COLO668 (cell line): ENCODE measurements around the gene DNAH10.

Source experiments
- DNase-seq: peaks from one replicate; lab custom pipeline; 2025; ENCODE audit not compliant: unreplicated experiment; lab: John Stamatoyannopoulos, UW

Gene DNAH10

DNA sequence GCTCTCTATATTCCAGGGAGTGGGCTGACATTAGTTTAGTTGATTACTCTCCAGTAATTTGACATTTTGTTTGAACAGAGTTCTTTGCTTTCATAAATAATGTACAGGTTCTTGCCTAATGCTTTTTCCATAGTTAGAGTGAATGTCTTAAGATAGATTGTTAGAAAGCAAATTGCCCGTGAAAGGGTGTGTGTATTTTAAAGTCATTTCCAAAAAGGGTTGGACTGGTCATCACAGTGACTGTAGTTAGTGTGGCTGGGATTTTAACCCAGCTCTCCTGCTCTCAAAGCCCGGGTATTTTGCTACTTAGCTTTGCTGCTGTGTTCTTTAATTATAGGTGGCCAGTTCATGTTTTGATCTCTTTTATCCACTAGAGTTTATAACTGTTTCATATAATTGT lies 74.2 kb downstream of the DNAH10 start:
- no peak for DNase-seq

DNA sequence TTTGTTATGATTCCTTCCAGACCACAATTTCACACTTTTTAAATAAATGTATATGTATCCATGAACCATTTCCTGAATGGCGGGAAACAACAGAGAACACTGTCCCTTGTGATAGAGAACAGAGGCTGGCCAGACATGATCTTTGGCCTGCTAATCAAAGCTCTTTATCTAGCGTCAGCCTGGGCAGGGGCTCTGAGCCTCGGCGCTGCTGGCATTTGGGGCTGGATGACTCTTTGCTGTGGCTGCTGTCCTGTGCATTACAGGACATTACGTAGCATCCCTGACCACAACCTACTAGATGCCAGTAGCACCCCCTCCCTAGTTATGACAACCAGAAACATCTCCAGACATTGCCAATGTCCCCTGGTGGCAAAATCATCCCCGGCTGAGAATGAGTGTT lies 77.7 kb downstream of the DNAH10 start:
- no peak for DNase-seq

GRCh38 chr12:123840765-123841425 lies 78.8 kb downstream of the DNAH10 start:
- DNase-seq: no peak

DNA sequence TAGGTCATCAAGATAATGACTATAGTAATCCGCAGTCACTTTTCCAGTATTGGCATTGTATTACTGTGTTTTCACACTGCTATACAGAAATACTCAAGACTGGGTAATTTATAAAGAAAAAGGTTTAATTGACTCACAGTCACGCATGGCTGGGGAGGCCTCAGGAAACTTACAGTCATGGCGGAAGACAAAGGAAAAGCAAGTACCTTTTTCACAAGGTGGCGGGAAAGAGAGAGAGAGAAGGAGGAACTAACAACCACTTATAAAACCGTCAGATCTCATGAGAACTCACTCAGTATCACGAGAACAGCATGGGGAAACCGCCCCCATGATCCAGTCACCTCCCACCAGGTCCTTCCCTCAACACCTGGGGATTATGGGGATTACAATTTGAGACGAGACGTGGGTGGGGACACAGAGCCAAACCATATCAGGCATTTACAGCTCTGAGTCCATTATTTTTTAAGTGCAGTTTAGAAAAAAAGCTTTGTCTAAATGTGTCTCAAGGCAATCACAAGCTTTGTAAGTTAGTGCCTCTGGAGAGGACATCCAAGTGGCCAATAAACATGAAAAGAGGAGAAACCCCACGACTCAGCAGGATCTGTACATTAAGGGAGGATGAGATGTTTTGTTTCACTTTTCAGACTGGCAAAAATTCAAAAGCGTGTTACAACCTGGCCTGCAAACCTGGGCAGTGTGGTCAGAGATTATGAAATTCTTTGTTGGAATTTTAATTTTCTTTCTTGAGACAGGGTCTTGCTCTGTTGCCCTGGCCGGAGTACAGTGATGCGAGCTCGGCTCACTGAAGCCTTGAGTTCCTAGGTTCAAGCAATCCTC lies 82.0 kb downstream of the DNAH10 start:
- no peak for DNase-seq

DNA sequence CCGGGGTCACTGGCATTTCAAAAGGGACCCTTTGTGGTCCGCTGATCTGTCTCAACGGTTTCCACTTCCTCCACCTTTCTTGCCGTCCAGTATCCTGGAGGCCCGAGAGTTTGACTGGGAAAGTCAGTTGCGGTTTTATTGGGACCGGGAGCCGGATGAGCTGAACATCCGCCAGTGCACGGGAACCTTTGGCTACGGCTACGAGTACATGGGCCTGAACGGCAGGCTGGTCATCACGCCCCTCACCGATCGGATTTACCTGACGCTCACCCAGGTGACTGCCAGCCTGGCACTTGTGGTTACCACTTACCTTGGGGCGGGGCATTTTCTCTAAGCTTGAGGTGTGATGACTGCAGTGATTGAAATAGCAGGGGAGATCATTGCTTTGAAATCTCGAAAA lies 83.8 kb downstream of the DNAH10 start:
- DNase-seq: no peak

DNA sequence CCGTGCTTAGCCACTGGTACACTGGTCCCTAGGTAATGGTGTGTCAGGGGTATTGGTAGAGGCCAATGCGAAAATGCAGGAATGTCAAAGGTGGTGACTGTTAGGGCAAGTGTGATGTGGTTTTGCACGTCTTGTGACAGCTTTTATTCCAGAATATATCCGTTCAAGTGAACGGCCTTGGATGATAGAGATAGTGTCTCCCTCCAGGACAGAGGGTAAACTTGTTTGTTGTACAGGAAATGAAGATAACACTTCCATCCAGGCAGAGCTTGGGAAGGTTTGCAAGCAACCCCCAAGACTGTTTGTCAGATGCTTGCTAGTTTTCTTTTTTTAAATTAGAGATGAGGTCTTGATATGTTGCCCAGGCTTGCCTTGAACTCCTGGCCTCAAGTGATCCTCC lies 84.2 kb downstream of the DNAH10 start:
- DNase-seq: no peak

- DNase-seq: no peak
Measured at GRCh38 chr12:123847019-123847418, 84.9 kb downstream of the DNAH10 start.

GRCh38 chr12:123847876-123848275 lies 85.8 kb downstream of the DNAH10 start:
- DNase-seq: no peak

DNA sequence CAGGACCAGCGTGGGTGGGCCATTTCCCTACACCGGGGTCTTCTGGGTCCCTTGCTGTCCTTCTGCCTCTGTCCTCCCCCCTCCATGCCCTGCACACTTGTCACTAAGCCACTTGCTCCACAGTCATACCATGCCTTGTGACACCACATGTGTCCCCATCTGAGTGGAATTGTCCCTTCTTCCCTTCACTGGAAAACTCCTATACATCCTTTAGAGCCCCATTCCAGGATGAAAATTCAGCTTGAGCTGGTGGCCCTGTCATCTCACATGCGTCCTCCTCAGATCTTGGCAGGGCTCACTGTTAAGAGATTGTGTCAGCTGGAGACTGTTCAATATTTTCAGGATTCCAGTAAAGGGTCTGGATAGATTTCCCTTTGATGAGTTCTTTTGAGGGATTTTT lies 87.4 kb downstream of the DNAH10 start:
- DNase-seq: no peak

DNA sequence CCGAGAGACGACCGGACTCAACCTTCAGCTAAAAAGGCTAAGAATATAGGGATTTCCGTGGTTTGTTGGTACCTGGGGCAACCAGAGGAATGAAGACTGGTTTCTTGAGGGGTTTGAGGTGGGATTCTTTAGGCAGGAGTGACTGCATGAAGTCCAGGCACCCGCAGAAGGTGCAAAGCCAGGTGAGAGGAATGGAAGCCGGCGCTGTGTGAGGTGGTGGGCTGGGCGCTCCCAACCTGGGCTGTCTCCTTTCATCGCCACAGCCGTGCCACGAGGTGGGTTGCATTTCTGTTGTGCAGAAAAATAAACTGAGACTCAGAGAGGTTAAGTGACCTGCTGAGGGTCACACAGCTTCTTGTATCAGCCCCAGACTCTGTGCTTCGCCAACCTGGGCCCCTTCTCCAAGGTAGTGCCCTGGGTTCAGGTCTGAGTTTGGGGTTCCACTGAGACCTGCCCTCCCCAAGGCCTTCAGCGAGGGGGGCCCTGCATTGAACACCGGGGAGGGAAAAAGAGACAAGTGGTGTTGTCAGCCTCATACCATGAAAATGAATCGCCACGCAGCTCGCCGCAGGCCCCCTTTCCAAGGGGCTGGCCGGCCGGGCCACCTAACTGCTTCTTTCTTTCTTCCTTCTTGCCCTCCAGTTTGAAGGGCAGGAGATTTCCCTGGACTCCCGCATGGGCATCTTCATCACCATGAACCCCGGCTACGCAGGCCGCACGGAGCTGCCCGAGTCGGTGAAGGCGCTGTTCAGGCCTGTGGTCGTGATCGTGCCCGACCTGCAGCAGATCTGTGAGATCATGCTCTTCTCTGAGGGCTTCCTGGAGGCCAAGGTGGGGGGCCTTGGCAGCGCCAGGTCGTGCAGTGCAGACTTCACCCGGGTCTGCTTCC lies 88.4 kb downstream of the DNAH10 start:
- no peak for DNase-seq

DNA sequence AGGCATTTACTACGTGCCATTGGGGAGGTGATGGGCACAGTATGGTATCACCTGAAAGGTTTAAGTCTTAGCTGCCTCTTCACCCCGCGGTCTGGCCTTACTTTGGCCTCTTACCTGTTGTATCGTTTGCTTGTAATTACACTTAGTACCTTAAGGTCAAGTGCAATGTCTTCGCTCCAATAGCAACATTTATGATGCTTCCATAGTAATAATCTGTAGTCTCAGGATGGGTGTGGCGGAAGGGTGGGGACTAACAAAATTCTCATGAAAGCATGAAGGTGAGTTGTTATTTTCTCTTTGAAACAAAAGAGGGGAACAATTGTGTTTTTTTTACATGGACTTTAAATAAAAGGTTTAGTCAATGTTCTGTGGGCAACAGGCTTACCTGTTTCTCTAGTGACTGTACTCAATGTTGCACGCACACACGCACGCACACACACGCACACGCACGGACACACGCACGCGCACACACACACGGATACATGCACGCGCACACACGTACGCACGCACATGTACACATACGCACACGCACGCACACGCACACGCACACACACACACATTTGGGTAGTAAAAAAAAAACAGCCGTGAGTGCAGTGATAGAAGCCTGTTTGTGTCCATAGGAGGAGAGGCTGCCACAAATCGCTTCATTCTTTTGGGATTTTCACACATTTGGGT lies 91.4 kb downstream of the DNAH10 start:
- no peak for DNase-seq

GRCh38 chr12:123854232-123854631 lies 92.1 kb downstream of the DNAH10 start:
- no peak for DNase-seq

GRCh38 chr12:123854918-123855317 lies 92.8 kb downstream of the DNAH10 start:
- no peak for DNase-seq

DNA sequence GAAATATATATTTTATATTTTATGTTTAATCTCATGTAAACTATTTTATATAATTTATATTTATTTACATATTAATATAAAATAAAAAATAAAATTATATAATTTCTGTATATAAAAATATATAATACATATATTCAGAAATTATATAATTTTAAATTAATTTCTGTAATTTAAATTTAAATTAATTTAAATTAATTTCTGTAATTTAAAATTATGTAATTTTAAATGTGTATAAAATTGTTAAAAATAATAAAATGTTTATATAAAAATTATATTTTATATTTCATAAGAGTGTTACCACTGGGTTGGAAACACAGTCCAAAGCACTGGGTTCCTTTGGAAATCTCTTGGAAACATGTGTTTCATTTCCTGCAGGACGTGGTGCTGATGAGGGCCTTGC lies 94.6 kb downstream of the DNAH10 start:
- no peak for DNase-seq

DNA sequence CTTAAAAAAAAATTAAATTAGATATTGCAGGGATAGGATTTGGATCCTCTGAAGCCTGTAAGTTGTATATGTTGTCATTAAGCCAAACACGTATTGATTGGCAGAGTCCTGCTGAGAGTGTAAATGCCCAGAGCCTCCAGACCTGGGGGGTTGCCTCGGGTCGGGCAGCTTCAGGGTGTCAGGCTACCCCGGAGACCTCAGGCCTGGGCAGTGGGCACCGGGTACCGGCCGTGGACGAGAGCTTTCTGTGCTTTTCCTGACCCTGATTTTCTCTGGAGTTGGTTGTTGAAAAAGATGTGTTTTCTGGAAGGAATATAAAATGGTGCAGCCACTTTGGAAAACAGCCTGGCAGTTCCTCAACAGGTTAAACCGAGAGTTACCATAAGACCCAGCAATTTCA lies 96.1 kb downstream of the DNAH10 start:
- no peak for DNase-seq

GRCh38 chr12:123859035-123859434 lies 96.9 kb downstream of the DNAH10 start:
- no peak for DNase-seq

- DNase-seq: no peak
Measured at GRCh38 chr12:123860377-123860776, 98.3 kb downstream of the DNAH10 start.

GRCh38 chr12:123861392-123861791 lies 99.3 kb downstream of the DNAH10 start:
- DNase-seq: no peak

DNA sequence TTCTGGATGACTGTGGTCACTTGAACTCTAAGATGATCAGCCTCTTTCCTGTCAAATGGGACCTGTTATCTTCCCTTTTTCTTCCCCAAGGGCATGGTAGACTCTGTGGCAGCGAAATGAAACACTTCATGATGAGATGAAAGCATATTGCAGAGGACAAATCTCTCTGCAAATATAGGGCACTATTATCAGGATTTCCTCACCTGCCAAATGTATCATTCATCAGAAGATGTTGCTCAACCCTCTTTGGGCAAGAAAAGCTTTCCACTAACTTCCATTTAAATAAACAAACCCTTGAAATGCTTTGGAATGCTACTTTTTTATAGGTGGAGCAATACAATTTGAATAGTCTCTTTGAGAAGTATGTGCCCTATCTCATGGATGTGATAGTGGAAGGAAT lies 105.0 kb downstream of the DNAH10 start:
- no peak for DNase-seq

- no peak for DNase-seq
Measured at GRCh38 chr12:123868791-123869190, 106.7 kb downstream of the DNAH10 start.

DNA sequence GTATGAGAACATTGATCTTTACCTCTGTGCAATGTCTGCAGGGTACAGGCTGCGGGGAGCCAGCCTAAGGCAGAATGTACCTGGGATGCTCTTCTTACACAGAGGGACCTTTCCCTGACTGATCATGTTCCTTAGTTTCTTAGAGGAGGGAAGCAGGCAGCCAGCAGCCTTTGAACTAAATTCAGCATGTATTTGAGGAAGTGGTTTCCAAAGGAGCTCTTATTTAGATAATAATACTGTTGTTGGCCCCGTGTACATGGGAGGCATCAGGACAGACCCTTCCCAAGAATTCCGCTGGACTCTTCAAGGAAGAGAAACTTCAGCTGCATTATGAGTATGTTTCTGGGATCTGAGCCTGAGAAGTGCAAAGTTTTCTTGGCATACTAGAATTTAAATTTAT lies 111.7 kb downstream of the DNAH10 start:
- DNase-seq: no peak
